Iris pigment epithelial cell (primary cell): ENCODE data around the gene ASCL4.
"Not testable (repeated sequence)": the region's sequence is repeated elsewhere in the genome, so short reads cannot be mapped to it uniquely, and the experiment has no call there.

Experiments
- DNase-seq: peaks from one replicate; pipeline ENCODE4 v3.0.0-alpha.2; 2011; ENCODE audit warnings: low read depth

Gene ASCL4

DNA sequence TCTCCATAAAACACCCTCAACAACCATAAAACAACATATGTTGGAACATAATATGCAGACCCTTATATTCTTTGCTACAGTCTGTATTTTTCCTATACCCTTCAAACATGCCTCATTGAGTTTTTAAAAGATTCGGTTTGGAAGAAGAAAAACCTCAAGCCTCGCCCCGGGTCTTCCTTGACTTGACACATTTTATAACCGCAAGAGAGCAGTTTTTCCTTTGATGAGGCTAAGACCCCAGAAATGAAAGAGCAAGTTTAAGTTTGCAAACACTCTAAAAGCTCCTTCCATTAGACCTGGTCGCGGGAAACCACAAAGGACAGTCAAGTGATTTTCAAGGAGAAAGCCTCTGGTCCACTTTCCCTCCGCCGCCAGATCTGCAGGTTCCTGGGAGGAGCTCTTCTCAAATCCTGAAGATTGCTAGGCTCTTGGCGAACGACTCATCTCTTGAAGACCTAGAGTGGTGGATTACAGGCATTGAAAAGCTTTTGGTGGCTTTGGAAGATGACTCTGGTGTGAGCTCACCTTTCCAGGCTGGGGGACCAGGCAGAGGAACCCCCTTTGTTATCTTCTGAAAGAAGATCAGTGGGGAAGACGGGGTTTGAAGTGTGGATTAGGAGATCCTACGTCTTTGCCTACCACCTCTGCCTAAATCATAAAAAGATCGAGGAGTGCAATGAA lies at the start of gene ASCL4:
TSS of gene ASCL4 (plus strand) at position 356 of the 681 bp plus-strand sequence. CDS start 515 bp downstream, outside the sequence.
- DNase-seq: no peak

- not testable (repeated sequence) for DNase-seq
Observed at GRCh38 chr12:107727327-107727726, 47.2 kb upstream of the ASCL4 start.

- DNase-seq: not testable (repeated sequence)
Observed at GRCh38 chr12:107727742-107728141, 46.8 kb upstream of the ASCL4 start.

- no peak for DNase-seq
Observed at GRCh38 chr12:107730618-107731341, 43.7 kb upstream of the ASCL4 start.

GRCh38 chr12:107731366-107731765 lies 43.1 kb upstream of the ASCL4 start:
- peak; percentile 33 for DNase-seq

DNA sequence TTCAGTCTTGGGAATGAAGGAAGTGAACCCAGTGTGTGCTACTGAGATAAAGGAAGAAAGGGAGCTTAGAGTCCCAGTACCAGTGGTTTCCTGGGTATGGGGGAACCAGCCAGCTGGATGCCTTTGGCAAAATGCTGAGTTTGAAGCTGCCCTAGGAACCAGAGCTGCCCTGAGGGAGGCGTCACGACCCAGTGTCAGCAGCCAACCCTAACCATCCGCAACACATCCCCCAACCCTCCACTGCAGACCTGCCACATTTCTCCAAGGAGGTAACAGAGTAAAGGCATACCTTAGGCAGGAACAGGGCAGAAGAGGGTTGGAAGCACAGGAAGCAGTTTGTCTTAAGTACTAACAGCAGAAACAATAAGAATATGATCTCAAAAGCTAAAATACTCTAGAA lies 42.1 kb upstream of the ASCL4 start:
- no peak for DNase-seq

GRCh38 chr12:107734139-107734538 lies 40.4 kb upstream of the ASCL4 start:
- no peak for DNase-seq

DNA sequence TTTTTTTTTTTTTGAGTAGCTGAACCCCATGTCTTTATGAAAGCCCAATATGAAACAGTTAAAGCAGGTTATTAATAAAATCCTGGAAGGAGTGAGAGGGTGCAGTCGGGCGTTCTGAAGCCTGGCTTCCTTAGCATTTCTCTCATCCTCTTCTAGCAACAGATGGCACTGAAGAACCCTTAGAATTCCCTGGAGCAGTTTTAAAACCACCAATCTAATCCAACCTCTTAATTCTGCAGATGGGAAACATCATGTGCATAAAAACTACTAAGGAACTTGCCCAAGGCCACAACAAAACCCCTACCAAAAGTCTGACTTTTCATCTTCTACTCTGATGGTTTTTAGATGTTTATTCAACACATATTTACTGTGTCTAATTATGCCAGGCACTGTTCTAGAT lies 38.7 kb upstream of the ASCL4 start:
- no peak for DNase-seq

- no peak for DNase-seq
Observed at GRCh38 chr12:107736914-107737313, 37.6 kb upstream of the ASCL4 start.

GRCh38 chr12:107748472-107748871 lies 26.0 kb upstream of the ASCL4 start:
- DNase-seq: peak; percentile 87

DNA sequence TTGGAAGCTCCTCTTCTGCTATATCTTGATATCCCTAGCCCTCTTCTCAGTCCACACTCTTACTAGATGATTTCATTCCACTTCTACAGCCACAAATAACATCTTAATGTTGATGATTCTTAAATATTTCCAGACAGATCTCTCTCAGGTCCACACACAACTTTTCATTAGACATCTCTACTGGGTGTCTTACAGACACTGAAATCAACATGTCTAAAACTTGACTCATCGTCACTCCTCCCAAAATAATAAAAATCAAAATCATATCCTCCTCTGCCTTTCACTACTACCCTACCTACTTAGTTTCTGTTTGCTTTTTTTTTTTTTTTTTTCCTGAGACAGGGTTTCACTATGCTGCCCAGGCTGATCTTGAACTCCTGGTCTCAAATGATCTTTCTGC lies 25.4 kb upstream of the ASCL4 start:
- DNase-seq: peak; percentile 36

DNA sequence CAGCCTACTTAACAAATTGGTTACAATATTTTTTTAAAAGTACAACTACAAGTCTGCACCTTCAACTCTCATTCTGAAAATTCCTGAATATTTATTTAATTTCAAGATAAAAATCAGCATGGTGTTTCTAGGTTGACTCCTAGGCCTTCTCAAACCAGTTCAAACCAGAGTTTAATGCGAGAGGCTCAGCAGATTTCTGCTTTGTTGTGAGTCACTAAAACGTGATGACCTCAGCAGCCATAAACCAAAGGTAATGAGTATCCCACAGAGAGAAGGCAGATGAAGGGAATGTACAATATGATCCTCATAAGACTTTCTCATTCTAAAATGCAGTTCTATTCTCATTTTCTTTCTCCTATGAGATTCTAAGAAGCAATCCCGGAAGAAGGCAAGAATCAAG lies 15.1 kb upstream of the ASCL4 start:
- DNase-seq: peak; percentile 94

DNA sequence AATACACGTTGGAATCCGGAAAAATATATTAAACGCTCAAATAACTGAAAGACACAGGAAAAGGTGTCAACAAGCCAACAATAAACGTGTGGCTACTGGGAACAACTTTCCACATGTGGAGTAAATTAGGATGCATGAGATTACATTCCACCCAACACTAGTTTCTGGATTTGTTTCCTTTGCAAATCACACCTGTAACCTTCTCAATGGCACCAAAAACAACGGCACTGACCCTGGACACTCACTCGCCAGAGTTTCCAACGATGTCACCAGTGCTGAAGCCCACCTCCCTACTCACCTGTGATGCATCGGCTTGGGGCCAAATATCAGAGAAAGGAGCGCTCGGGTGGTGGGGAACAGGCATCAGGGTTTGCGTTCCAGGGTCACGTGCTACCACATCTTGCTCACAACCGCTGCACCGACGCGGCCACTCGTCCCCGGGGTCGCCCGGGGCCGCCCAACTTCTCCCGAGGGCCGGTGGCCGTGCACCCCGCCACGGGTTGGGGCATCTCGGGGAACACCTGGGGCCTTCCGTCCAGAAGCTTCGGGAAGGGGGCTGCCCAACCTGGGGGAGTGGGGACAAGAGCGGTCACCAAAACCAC lies 14.2 kb upstream of the ASCL4 start:
- no peak for DNase-seq

DNA sequence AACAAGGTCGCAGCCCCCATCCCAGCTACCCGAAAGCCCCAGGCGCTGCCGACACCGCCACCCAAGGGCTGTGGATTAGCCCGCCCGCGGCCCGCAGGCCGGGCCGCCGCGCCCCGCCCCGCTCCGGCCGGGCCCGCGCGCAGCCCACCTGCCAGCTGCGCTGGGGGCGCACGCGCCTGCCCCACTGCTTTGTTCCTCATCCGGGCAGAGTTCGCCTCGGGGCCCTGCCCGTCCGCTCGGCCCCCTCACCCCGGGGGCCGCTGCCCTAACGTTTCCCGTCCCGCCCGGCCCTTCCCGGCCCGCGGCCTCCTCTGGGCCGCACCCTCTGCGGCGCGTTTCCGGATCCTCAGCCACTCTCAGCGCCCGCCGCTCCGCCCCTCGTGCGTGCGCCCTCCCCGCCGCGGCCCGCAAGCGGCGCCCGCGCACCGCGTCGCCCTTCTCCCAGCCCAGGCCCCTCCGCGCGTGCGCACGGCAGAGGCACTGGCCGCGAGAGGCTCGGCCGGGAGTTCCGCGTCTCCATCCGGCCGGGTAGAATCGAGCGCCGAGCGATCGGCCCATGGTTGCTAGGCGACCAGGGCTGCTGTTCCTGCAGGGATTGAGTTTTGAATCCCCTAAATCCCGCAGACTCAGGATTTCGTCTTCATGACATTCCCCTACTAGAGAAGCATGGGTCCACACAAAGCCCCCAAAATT lies 13.5 kb upstream of the ASCL4 start, which contains the start of gene PRDM4:
TSS of gene PRDM4 (minus strand) at position 329 of the 693 bp plus-strand sequence. CDS start 622 bp downstream, outside the sequence.
- DNase-seq: peak; percentile 95

DNA sequence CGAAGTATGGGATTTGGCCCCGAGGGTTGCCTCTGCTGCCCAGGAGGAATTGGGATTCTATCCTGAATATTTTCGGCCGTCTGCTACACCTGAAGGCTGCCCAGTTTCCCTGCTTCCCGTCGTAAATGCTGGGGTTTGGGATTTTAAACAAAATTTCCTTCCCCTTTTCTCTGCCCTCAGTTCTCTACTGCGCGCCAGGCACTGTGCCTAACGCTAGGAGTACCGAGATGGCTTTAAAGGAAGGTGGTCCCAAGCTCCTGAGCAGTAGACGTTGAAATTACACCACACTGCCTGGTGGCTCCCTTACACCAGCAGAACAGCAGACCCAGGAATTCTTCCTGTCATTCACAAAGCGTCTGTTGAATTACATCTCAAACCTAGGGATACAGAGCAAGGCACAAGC lies 13.0 kb upstream of the ASCL4 start:
- DNase-seq: no peak

- DNase-seq: no peak
Observed at GRCh38 chr12:107762874-107763273, 11.6 kb upstream of the ASCL4 start.

GRCh38 chr12:107764626-107765025 lies 9.9 kb upstream of the ASCL4 start:
- no peak for DNase-seq

DNA sequence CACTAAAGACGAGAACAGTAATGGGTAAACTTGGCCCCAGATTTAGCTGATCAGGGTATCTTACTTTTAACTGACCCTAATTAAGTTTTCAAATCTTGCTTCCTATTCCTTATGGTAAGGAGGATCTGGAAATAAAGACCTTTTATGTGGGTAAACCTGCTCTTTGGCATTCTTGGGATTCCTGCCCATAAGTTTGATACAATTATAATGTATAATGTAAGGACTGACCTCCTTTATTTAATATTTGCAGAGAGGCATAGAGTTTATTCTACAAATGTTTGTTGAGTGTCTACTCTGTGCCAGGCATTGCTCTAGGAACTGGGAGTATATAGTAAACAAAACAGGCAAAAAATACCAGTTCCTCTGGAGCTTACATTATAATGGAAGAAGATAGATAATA lies 9.2 kb upstream of the ASCL4 start:
- no peak for DNase-seq

DNA sequence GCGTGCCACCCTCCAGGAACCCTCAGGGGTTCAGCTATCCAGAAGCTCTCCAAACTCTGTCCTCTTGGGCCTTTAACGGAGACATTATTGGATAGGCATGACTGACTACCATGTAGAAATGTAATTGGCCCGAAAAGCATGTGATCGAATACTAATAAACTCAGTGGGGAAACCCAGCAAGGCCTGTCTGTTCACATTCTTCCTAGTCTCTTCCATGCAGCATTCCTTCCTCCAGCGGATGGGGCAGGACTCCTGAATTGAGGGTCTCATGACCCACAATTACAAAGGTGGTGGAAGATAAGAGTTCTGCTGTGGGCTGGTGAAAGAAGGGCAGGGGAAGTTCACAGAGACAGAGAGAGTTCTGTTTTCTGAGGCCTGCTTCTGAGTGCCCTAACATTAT lies 7.0 kb upstream of the ASCL4 start:
- DNase-seq: no peak

- peak; percentile 15 for DNase-seq
Observed at GRCh38 chr12:107775093-107775721, 703 bp downstream of the ASCL4 start.

GRCh38 chr12:107776171-107776570 lies 1.7 kb downstream of the ASCL4 start:
- no peak for DNase-seq
